ENCODE results near the gene SLC6A16.
"Not testable (repeated sequence)": the region's sequence is repeated elsewhere in the genome, so short reads cannot be mapped to it uniquely, and the experiment has no call there.

DNA sequence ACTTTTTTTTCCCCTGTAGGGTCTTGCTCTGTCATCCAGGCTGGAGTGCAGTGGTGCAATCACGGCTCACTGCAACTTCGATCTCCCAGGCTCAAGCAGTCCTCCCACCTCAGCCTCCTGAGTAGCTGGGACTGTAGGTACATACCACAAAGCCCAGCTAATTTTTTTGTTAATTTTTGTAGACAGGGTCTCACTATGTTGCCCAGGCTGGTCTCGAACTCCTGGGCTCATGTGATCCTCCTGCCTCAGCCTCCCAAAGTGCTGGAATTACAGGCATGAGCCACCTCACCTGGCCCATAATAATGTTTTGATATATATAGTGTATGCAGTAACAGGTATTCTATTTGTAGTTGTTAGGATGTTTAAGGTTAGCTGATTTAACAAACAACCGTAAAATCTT is 6.2 kb upstream of the SLC6A16 start:
- TF ChIP-seq, protein P1, sequence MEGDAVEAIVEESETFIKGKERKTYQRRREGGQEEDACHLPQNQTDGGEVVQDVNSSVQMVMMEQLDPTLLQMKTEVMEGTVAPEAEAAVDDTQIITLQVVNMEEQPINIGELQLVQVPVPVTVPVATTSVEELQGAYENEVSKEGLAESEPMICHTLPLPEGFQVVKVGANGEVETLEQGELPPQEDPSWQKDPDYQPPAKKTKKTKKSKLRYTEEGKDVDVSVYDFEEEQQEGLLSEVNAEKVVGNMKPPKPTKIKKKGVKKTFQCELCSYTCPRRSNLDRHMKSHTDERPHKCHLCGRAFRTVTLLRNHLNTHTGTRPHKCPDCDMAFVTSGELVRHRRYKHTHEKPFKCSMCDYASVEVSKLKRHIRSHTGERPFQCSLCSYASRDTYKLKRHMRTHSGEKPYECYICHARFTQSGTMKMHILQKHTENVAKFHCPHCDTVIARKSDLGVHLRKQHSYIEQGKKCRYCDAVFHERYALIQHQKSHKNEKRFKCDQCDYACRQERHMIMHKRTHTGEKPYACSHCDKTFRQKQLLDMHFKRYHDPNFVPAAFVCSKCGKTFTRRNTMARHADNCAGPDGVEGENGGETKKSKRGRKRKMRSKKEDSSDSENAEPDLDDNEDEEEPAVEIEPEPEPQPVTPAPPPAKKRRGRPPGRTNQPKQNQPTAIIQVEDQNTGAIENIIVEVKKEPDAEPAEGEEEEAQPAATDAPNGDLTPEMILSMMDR (conservative IDR thresholded peaks at IDR 0.05; ENCODE audit: low read depth in 2 of 2): not testable (repeated sequence)
- not testable (repeated sequence) for TF ChIP-seq EZH2phosphoT487 (IDR thresholded peaks at IDR 0.05; ENCODE audit: unreplicated experiment); EZH2 (IDR thresholded peaks at IDR 0.05; ENCODE audit: low read depth, unreplicated experiment); POLR2AphosphoS5 (IDR thresholded peaks at IDR 0.05; ENCODE audit: low read depth); CREB1 (CRISPR knock-in tag; IDR thresholded peaks at IDR 0.05; ENCODE audit: low read depth); NANOG (IDR thresholded peaks at IDR 0.05; ENCODE audit: borderline replicate concordance); ZNF114 (CRISPR knock-in tag; IDR thresholded peaks at IDR 0.05); JUNB (IDR thresholded peaks at IDR 0.05; ENCODE audit: unreplicated experiment); ZNF331 (CRISPR knock-in tag; IDR thresholded peaks at IDR 0.05; ENCODE audit: low read depth); STAT1 (IDR thresholded peaks at IDR 0.05; ENCODE audit: unreplicated experiment)
- TF ChIP-seq, protein P2, sequence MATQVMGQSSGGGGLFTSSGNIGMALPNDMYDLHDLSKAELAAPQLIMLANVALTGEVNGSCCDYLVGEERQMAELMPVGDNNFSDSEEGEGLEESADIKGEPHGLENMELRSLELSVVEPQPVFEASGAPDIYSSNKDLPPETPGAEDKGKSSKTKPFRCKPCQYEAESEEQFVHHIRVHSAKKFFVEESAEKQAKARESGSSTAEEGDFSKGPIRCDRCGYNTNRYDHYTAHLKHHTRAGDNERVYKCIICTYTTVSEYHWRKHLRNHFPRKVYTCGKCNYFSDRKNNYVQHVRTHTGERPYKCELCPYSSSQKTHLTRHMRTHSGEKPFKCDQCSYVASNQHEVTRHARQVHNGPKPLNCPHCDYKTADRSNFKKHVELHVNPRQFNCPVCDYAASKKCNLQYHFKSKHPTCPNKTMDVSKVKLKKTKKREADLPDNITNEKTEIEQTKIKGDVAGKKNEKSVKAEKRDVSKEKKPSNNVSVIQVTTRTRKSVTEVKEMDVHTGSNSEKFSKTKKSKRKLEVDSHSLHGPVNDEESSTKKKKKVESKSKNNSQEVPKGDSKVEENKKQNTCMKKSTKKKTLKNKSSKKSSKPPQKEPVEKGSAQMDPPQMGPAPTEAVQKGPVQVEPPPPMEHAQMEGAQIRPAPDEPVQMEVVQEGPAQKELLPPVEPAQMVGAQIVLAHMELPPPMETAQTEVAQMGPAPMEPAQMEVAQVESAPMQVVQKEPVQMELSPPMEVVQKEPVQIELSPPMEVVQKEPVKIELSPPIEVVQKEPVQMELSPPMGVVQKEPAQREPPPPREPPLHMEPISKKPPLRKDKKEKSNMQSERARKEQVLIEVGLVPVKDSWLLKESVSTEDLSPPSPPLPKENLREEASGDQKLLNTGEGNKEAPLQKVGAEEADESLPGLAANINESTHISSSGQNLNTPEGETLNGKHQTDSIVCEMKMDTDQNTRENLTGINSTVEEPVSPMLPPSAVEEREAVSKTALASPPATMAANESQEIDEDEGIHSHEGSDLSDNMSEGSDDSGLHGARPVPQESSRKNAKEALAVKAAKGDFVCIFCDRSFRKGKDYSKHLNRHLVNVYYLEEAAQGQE (IDR thresholded peaks at IDR 0.05; ENCODE audit: unreplicated experiment): not testable (repeated sequence)
- TF ChIP-seq, protein P3, sequence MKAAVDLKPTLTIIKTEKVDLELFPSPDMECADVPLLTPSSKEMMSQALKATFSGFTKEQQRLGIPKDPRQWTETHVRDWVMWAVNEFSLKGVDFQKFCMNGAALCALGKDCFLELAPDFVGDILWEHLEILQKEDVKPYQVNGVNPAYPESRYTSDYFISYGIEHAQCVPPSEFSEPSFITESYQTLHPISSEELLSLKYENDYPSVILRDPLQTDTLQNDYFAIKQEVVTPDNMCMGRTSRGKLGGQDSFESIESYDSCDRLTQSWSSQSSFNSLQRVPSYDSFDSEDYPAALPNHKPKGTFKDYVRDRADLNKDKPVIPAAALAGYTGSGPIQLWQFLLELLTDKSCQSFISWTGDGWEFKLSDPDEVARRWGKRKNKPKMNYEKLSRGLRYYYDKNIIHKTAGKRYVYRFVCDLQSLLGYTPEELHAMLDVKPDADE (IDR thresholded peaks at IDR 0.05): not testable (repeated sequence)
